Stimulated activated CD8-positive, alpha-beta memory T cell treated with anti-CD3 and anti-CD28 coated beads, Interleukin-12 subunit alpha, Interleukin-12 subunit beta, amount 100 ng/mL, for 1 hour (primary cell): Measurements from ENCODE around the gene HSD11B2.

Source experiments
- DNase-seq: peaks from one replicate; pipeline ENCODE4 v3.0.0-alpha.2; 2020; ENCODE audit warnings: low read depth

HSD11B2 gene

GRCh38 chr16:67480833-67481560, 50.1 kb downstream of the HSD11B2 start, which contains the start of gene ATP6V0D1:
Gene ATP6V0D1, minus strand, starts transcription at chr16:67481157. Its CDS starts 71 bp downstream, at chr16:67481086.
- DNase-seq, result peak; percentile 98

- DNase-seq, result peak; percentile 9
Measured at GRCh38 chr16:67481561-67482232, 50.8 kb downstream of the HSD11B2 start.

GRCh38 chr16:67482233-67482924, 51.5 kb downstream of the HSD11B2 start:
- DNase-seq, result no peak

- no peak for DNase-seq
Measured at GRCh38 chr16:67483150-67483549, 52.2 kb downstream of the HSD11B2 start, which contains the start of gene AGRP. Gene AGRP, minus strand, starts transcription at chr16:67483547. Its CDS starts 149 bp downstream, at chr16:67483398.

GRCh38 chr16:67483731-67484525, 53.0 kb downstream of the HSD11B2 start:
- no peak for DNase-seq

- DNase-seq, result no peak
Measured at GRCh38 chr16:67486805-67487204, 55.9 kb downstream of the HSD11B2 start.
